AG20443 (cell line): ENCODE data around the gene C12orf75.
"Not testable (repeated sequence)": the region's sequence is repeated elsewhere in the genome, so short reads cannot be mapped to it uniquely, and the experiment has no call there.

Experiments used
- DNase-seq: peaks from one replicate; pipeline ENCODE4 v3.0.0; 2012; ENCODE audit warnings: low spot score, mixed read lengths

C12orf75 gene

DNA sequence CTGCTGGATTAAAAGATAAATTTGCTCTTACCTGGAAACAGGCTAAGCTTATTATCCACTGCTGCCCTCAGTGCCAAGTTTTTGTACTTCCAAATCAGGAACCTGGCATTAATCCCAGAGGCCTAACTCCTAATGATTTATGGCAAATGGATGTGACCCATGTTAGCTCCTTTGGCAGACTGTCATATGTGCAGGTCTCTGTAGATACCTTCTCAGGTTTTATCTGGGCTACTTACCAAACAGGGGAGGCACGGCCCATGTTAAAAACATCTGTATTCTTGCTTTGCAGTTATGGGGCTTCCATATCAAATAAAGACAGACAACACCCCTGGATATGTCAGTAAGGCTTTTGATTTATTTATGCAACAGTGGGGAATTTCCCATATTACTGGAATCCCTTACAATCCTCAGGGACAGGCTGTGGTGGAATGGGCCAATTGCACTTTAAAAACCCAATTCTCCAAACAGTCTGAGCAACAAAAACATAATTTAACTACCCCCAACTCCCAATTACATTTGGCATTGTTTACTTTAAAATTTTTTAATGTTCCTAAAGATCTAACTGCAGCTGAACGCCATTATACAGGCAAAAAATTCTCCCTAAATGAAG, 19.9 kb upstream of the C12orf75 start:
- not testable (repeated sequence) for DNase-seq

DNA sequence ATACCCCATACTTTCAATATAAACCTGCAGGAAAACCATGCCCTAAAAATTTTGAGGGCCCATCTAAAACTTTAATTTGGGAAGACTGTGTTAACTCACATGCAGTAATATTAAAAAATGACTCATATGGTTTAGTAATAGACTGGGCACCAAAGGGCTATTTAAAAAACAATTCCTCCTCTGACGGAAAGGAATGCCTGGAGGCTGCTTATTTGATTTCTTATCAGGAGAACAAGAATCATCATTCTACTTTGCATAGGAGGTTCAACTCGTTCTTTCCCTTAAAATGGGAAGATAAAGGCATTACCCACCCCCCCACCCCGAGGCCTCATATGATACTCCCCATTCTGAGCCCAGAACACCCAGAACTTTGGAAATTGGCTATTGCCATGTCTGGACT, 18.6 kb upstream of the C12orf75 start:
- not testable (repeated sequence) for DNase-seq

DNA sequence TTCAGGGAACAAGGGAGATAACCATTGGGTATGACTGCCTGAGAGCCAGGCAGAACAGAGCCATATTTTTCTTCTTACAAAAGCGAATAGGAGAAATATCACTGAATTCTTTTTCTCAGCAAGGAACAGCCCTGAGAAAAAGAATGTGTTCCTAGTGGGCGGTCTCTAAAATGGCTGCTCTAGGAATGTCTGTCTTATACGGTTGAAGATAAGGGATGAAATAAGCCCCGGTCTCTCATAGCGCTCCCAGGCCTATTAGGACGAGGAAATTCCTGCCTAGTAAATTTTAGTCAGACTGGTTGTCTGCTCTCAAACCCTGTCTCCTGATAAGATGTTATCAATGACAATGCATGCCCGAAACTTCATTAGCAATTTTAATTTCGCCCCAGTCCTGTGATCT, 16.7 kb upstream of the C12orf75 start:
- DNase-seq, result not testable (repeated sequence)

DNA sequence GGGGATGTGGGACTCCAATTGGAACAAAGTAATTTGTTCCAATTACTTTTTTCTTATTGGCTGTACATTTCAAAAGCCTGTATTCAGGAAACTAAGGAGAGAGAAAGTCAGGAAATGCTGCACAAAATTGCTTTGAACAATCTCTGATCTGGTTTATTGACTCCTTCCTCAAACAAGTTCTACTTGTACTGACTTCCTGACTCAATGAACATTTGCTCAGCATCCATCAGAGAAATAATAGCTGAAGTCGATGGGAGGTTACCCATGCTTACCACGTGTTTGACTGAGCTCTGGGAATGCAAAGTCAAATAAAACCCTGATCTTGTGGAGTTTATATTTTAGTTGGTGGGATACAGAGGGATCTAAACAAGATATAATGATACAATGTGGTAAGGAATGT, 15.4 kb upstream of the C12orf75 start:
- DNase-seq, result no peak

DNA sequence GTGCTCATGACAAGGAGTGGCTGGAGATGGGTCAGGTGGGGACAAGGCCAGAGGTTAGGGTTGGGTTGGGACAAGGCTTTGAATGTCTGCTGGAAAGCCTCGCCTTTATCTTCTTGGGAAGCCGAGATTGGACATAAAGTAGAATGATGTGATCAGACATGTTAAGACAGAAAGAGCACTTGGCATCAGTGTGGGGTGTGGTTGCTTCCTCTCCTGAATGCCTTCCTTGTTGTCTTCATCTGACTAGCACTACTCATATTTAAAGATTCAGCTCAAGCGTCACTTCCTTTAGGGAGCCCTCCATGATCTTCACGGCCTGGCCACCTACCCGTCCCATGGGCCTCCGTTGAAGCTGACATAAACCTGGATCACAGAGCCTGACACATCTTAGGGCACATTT, 14.8 kb upstream of the C12orf75 start:
- DNase-seq, result no peak

DNA sequence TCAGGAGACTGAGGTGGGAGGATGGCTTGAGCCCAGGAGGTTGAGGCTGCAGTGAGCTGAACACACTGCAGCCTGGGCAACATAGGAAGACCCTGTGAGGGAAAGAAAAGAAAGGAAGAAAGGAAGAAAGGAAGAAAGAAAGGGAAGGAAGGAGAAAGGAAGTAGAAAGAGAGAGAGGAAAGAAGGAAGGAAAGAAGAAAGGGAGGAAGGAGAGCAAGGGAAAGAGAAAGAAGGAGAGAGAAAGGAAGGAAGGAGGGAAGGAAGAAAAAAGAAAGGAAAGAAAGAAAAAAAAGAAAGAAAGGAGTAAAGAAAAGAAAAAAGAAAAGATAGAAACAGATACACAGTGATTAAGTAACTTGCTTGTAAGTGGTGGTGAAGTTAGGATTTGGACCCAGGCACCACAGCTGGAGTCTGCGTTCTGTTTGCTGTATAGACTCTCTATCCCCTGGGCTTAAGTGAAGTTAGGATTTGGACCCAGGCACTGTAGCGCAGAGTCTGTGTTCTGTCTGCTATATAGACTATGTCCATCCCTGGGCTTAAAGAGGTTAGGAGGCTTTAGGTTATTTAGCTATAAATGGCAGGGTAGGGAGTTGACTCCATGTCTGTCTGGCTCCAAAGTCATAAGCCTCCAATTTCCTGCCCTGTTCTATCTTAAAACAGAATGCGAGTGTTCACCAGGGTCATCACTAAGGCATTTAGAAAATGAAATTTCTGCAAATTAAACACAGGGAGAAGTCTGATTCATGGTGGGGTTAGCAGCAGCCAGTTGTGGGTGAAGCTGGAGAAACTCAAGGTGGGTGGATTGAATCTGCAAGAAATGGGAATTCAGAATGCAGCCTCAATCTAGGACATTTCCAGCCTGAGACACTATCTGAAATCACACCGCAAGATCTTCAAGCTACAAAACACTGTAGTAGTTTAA, 13.3 kb upstream of the C12orf75 start:
- DNase-seq, result peak; percentile 60

DNA sequence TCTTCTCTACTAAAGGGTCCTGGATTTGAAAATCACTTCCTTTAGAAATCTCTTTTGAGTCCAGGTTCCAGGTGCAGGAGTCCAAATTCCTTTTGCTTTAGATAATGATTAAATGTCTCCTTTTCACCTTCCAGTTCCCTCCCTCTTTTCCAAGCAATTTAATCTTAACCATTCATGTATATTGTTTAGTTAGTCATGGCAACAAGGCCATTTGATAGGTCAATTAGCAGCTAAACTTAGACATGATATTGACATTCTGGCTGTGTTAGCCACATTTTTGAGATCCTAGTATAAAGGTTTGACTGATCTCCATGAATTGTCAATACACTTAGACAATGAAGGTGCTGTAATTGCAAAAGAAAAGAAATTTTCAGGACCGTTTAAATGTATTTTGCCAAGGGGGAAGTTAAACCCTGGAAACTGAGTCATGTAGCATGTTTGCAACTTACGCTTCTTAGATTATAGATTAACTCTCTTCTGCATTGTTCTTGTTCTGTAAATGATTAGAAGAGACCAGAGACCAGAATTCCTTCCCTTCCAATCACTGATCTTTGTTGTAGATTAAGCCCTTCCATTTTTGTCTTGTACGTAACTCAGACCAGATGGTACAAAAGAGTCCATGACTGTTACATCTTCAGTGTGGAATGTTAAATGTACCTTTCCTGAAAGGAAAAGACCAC, 12.4 kb upstream of the C12orf75 start:
- no peak for DNase-seq

DNA sequence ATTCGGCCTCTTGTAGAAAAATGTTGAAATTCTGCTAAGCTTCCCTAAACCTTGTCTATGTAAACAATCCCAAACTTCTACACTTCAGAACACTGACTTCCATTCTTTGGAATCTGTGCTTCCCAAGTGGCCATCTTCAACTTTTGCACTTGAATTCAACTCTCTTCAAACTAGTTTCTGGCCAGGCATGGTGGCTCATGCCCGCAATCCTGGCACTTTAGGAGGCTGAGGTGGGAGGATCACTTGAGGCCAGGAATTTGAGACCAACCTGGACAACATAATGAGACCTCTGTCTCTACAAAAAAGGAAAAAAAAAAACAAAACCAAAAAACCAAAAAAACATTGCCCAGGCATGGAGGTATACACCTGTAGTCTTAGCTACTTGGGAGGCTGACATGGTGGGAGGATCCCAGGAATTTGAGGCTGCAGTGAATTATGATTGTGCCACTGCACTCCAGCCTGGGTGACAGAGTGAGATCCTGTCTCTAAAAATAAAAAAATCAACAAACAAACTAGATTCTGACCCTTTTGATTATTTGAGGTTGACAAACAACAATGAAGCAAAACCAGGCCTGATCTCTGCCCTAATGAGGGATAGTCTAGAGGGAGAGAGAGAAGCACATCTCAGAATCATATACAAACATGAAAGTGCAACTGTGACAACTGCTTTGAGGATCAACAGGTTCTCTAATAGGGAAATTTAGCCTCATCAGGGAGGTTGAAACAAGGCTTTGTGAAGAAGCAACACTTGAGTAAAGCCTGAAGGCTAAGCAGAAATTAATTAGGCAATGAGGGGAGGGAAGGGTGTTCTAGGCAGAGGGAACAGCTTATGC, 11.6 kb upstream of the C12orf75 start:
- DNase-seq, result no peak

DNA sequence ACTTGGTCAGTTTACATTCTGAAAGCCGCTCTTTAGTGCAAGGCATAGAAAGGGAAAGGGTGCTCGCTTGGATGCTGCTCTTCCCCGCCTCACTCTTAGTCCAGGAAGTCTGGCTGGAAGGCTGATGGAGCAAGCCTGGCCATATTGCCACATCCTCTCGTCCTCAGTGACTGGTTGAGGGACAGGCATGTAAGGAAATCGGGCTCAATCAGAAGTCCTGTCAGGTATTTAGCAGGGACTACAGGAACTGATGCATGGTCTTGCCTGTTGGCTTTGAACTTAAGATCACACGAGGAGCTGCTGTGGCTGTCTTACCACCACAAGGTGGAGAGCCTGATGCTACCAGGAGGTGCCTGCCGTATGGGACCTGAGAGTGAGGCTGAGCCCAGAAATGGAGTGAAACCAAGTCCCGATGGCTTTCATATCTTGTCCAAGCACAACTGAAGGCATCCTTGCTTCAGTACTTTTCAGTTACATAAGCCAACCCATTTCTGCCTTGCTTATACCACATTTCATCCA, 10.7 kb upstream of the C12orf75 start:
- DNase-seq, result no peak

DNA sequence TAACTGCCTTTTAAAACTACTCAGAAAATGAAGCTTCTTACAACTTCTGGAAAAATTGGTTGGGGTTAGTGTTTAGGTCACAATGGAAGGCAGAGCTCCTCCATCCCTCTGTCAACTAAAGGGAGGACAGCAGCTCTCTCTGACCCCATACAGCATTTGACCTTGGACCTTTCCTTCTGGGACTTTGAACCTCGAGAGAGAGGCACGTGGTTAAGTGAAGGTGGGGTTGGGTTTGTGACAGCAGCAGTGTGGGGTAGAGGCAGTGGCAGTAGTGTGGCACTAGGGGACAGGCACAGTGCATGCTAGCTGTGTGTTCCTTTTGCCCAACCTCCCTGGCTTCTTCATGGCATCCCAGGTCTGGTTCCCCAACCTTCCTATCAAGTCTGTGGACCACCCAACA, 9.4 kb upstream of the C12orf75 start:
- DNase-seq, result no peak

DNA sequence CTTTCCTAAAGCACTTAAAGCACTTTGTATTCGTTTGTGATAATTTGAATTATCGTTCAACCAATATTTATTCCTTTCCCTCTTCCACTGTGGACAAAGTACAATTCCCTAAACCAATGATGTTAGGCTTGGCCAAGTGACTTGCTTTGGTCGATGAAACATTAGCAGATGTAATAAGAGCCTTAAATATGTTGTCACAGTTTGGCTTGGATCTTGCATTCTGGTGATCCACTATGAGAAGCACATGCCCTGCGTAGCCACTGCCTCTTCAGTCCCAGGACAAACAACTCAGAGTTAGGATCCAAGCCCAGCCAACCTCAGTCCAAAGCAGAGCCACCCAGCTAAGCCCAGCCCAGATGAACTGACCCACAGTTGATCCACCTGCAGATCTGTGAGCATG, 8.4 kb upstream of the C12orf75 start:
- peak; percentile 68 for DNase-seq

DNA sequence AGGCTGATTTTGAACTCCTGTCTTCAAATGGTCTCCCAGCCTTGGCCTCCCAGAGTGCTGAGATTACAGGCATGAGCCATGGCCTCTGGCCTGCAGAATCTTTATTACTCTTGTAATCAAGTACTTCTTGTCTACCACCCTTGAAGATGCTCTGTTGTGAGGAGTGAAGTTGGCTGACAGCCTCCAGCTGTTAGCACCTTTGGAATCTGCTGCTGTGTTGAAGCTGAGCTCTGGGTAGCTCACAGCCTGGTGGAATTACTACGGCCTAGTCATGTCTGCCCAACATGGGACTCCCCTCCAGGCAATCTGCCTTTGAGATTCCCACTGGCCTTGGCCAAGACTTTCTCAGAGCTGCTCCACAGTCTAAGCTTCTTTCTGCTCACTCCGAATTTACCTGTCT, 5.8 kb upstream of the C12orf75 start:
- no peak for DNase-seq

DNA sequence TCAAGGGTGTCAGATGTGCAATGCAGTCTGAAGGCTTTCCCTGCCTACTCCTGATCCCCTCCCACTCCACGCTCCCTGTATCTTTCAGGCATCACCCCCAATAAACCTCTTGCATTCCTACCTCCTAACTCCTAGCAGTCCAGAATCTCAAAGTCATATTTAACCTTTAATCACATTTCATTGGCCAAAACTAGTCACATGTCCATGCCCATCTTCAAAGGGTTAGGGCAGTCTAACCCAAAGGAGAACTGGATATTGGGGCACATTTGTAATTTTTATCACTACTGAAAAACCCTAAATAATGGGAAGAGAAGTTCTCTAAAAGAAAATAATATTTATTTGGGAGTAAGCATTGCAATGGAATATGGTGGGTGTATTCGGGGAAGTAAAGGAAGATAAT, 5.4 kb upstream of the C12orf75 start:
- no peak for DNase-seq

DNA sequence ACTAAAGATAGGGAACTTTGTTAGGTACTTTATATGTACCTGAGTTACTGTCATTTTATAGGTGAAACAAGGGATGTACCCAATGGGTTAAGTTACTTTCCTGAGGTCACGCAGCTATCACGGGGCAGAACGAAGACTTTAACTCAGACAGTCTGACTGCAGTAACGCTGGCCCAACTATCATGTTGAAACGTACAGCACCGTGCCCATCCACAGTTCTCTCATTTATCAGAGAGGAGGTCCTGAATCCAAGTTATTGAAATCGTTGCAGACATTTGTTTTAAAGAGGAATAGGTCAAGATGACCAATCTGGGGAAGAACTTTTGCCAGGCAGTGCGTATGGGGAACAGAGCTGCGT, 587 bp upstream of the C12orf75 start:
- DNase-seq, result no peak

DNA sequence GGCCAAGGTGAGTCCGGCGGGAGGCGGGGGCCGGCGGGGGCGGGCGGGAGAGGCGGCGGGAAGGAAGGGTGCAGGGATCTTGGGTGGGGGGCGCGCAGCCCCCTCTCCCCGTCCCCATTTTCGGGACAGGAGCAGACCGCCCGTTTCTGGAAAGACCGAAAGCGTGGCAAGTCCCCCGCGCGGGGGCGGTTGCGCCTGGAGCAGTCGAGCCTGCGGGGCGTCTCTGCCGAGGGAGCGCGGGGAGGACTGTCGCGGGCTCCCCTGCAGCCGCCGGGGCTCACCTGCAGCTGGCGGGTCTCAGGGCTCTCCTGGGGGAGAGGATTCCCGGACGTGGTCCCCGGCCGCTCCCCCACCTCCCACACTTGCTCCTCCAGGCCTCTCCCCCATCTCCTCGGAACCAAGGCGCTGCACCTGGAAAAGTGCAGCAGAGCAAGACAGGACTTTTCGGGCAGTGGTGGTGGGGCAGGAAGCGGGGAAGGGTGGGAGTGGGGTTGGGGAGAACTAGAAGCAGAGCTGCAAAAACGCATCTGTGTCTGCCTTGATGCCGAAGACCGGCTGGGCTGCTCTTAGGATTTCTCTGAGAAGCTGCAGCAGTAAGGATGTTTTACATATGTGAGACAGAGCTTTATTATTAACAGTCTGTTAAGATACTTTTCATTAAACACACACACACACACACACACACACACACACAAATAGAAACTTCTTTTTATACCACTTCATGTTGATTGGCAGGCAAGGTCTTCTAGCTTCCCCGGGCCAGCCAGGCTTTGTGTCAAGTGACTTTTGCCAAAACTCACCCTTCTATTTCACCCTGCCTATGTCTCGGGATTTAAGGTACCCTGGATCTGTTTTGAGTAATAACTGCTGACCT, 677 bp downstream of the C12orf75 start:
- peak; percentile 45 for DNase-seq

DNA sequence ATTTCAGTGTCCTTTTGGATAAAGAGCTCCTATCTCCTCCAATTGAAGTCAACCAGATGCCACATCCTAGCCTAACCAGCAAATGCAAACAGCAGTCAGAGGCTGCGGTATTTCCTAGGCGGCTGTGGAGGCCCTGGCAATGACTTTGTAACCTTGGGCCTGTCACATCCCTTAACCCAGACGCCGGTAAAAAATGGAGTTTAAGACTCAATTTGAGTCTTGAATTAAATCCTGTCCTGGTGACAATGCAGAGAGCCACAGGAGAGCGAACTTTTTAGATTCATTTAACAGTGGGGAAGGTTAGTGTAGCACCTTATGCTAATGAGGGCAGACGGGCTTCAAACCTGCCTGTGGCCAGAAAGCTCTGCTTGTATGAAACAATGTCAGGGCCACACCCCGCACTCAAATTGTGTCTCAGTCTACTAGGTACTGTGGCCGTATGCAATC, 1.3 kb downstream of the C12orf75 start:
- DNase-seq, result no peak

DNA sequence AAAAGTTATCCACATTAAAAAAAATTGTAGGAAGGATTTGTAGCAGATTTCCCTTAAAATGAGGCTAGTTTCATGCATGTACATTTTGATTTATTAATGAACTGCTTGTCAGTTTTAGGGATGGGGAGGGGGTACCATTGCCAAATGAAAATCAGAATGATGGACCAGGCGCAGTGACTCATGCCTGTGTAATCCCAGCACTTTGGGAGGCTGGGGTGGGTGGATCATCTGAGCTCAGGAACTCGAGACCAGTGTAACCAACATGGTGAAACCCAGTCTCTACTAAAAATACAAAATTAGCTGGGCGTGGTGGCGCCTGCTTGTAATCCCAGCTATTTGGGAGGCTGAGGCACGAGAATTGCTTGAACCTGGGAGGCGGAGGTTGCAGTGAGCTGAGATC, 1.8 kb downstream of the C12orf75 start:
- not testable (repeated sequence) for DNase-seq

DNA sequence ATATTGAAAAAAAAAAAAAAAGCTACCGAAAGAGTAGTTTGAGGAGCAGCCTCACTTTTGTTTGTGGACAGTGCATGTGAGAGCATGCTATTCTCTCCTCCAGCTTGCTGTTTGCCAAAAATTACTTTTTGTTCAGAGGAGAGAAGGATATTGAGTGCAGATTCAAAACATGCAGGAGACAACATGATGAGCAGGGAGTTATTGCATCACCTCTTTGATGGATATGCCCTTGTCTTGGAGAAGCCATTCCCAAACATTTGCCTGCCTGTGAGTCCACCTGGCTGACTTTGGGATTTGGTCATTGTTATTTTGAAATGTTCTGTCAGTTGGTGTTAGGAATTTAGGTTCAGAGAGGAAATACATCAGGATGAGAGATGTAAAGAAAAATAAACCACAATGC, 2.4 kb downstream of the C12orf75 start:
- DNase-seq, result no peak

DNA sequence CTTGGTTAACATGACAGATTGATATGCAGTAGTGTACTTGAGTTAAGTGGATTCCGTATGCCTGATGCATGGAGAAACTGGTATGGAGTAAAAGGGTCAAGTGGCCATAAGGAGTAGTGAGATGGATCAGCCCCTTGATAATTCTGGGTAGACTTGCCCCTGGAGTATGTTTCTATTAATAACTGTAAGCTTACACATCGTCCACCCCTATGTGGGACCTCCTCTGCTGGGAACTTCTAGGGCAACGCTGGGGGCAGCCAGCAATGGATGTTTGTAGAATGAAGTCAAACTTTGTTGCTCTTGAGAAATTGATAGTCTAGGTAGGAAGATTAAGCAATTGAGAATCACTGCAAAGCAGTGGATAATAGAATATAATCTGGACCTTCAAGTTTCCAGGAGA, 3.5 kb downstream of the C12orf75 start:
- DNase-seq, result no peak

DNA sequence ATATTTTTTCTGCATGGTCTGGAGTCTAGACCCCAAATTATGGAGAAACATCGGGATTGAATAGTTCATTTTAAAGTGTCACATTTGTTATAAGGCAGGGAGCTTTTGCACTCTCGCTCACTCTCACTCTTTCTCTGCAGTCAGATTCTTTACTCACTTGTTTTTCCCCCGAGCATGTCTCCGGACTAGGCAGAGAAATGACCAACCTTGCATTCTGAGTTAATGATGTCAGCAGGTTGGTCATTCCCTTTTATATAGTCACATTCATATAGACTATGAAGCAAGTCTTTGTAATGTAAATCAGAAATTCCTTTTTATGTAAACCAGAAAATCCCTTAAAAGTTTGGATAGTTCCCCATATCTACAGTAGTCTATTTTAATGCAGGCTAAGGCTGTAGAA, 4.1 kb downstream of the C12orf75 start:
- DNase-seq, result no peak

DNA sequence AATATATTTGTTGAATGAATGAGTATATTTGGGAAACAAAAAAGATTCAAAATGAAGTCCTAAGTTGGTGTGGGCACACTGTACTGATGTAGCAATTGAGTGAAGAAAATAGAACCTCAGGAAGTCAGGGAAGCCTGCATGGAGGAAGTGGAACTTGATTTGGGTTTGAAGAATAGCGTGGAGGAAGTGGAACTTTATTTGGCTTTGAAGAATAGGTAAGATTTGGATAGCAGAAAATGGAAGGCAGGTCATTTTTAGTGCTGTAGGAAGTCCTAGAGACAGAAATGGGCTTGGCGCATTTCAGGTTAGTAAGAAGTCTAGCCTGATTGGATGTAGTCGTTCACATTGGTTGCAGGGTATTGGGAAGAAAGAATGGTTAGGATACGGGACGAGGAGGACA, 5.4 kb downstream of the C12orf75 start:
- no peak for DNase-seq
